GM19324 (cell line): ENCODE results near the gene ANKRD63.

ENCODE experiments used
- ATAC-seq: cut with Tn5 transposase; IDR thresholded peaks from one replicate; pipeline ENCODE4 v1.9.1; 2021; ENCODE audit warnings: mild to moderate bottlenecking, moderate library complexity; ENCODE audit not compliant: unreplicated experiment, low FRiP score

Gene ANKRD63

GRCh38 chr15:40296561-40297230 is 13.8 kb upstream of the ANKRD63 start:
- no peak for ATAC-seq

GRCh38 chr15:40295877-40296560 is 13.2 kb upstream of the ANKRD63 start:
- no peak for ATAC-seq

DNA sequence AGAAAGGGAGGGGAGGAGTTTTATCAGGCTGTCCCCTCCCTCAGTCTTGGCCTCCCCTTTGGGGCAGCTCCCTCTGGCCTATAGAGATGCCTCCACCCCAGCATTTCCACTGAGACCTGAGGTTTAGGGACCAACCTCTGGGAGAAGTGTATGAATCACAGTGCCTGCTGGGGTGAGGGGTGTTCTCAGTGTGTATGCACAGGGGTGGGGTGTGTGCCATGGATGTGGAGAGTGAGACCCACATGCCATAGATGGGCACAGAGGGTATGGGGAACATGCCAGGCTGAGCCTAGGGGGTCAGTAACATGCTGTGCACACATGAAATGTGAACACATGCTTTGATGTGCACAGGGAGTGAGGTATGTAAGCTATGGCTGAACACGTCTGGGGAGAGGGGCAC is 12.4 kb upstream of the ANKRD63 start:
- no peak for ATAC-seq

DNA sequence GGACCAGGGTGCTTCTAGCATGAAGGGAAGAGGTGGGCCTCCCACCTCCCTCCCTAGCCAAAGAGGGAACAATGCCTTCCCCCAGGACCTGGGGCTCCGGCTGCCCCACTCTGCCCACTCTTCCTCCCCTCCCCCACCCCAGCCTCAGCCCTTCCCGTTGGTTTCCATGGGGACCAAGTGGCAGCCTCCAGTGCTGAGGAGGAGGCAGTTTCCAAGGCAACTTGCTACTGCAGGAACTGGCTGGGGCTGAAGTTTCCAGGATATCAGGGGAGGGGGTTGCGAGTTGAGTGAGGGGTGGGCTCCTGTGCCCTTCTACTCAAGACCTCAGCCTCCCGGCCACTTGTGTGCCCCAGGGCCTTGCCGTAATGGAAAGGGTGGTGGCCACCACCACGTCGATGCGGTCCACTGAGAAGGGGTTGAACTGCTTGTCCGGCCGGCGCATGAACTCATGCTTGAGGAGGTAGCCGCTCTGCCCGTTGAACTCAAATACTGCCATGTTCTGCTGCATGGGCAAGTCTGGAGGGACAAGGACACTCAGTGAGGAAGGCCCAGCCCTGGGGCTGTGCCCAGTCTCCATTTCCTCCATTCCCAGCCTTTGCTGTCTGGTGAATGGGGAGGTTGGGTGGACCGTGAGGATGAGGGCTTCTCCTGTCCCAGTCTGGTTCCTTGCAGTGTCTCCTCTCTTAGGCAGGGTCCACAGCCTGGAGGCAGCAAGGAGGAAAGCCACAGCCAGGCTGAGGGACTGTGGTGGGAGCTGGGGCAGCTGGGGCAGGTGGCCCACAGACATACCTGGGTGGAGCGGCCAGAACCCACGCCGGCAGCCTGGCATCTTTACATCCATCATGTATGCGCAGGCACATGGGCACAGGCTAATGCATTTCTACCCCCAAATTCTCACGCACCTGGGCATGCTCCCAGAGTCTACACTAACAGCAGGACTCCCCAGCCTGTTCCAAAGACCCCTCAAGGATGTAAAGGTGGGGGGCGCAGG is 11.3 kb upstream of the ANKRD63 start:
- no peak for ATAC-seq

DNA sequence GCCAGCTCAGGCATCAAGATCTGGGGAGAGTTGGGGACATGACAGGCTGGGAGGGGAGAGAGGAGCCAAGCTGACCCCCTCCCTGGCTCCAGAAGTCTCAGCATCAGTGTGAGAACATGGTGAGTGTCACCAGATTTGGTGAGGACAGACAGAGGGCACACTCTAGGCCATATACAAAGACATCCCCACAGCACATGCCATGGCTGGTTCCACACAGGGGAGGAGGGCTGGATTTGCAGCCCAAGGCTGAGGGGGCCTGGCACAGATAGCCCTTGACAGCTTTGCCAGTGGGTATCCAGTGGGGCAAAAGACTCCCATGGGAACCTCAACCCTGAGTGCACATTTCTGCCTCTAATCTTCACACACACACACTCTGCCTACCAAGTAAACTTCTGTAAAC is 10.1 kb upstream of the ANKRD63 start:
- no peak for ATAC-seq

DNA sequence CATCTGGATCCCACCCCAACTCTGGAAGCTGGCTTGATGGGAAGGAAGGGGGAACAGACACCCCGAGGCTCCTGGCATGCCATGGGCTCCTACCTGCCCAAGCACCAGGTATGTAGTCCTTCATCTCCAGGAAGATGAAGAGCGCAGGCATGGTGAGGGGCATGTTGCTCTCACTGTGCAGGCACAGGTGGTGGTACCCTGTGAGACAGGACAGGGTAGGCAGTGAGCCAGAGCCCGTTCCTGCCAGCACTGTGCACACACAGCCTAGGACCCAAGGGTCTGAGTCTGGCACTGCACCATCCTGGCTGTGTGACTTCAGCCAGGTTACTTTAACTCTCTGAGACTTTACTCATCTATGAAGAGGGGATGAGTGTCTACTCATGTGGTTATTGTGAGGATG is 9.4 kb upstream of the ANKRD63 start:
- ATAC-seq = no peak

- ATAC-seq = no peak
Measured at GRCh38 chr15:40290918-40291574, 8.2 kb upstream of the ANKRD63 start.

DNA sequence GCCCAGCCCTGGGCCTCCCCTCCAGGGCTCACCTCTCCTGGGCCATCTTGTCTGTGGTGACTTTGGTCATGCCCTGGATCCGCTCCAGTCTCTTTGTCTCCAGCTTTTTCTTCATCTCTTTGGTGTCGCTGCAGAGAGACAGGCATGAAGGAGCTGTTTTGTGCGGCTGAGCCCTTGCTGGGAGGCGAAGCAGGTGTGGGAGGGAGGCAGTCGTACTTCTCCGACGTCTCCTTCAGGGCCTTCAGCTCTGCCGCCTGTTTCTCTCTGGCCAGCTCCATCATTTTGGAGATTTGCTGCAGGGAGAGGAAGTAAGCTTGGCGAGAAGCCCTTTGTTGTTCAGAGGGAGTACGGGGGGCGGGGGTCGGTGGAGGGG is 7.7 kb upstream of the ANKRD63 start:
- no peak for ATAC-seq

DNA sequence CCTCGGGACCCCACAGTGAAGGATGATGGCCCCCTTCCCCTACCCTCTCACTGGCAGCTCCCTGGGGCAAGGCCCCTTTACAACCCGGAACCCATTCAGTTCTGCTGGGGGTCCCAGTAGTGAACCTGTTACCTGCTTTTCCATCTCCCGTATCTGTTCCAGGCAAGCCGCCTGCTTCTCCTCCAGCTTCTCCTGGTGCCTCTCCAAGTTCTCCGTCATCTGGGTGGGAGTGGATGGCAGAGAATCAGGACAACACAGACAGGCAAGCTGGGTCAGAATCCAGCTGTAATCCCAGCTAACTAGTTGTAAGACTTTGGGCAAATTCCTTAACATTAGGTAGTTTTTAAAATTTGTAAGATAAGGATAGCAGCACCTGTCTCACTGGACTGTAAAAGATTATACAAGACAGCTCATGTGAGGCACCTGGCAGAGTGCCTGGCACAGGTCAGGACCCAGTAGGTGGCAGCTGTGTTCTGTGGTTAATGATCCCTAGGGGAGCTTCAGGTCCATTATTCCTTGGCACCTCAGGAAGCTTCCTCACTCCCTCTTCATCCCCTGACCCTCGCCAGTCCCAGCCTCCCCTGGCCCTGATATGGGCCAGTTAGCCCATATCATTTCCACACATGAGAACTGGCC is 6.4 kb upstream of the ANKRD63 start:
- ATAC-seq = no peak

- ATAC-seq = no peak
Measured at GRCh38 chr15:40287968-40288367, 5.1 kb upstream of the ANKRD63 start.

- no peak for ATAC-seq
Measured at GRCh38 chr15:40287505-40287904, 4.6 kb upstream of the ANKRD63 start.

DNA sequence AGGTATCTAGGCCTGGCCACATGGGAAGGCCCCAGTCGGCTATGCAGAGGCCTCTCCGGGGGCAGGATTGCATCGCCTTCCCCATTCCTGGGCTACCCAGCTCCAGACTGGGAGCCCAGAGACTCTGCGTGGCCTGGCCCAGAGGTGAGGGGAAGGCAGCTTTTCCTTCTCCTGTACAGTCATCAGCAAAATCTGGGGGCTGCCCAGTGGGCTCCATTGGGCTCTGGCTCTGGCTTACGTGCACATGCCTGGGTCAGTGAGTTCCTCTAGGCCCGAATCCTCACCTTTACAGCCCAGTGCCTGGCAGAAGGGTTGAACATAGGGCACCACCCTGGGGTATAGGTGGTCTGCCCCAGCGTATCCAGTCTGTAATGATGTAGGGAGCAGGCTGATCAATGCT is 3.9 kb upstream of the ANKRD63 start:
- ATAC-seq = no peak

GRCh38 chr15:40286061-40286532 is 3.2 kb upstream of the ANKRD63 start:
- ATAC-seq = no peak

DNA sequence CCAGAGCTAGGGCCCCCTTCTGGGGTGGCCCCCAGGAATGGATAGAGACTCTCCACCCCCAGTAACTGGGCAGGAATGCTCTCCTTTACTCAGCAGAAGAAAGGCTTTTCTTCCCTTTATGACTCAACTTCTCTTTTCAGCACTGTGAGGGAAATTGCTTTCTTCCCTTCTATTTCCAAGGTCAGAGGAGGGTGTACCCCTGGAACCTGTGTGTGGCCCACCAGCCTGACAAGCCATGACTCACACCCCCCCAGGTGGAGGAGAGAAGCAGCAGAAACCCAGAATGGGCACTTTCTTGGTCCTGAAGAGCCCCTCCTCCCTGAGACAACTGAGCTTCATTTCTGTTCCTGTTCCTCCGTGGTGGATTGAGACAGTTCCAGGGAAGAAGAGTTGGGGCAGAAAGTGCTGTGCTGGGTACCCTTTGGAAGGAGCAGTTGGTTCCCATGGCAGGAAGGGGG is 2.7 kb upstream of the ANKRD63 start:
- ATAC-seq = no peak

DNA sequence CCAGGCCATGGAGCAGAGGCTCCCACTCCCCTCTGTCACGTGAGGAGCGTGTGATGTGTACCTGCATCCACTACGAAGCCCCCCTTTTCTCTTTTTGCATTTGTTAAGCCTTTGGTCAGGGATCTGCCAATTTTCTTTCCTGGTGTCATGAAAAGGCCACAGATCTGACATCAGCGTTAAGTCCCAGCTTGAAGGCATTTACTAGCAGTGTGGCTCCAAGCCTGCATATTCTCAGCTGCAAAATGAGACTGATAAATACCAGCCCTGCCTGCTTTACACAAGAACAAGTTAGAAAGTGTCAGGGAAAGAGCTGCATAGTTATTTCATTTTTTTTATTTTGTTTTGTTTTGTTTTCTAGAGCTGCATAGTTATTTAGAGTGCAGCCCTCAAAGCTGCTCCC is 2.3 kb upstream of the ANKRD63 start:
- ATAC-seq = no peak

DNA sequence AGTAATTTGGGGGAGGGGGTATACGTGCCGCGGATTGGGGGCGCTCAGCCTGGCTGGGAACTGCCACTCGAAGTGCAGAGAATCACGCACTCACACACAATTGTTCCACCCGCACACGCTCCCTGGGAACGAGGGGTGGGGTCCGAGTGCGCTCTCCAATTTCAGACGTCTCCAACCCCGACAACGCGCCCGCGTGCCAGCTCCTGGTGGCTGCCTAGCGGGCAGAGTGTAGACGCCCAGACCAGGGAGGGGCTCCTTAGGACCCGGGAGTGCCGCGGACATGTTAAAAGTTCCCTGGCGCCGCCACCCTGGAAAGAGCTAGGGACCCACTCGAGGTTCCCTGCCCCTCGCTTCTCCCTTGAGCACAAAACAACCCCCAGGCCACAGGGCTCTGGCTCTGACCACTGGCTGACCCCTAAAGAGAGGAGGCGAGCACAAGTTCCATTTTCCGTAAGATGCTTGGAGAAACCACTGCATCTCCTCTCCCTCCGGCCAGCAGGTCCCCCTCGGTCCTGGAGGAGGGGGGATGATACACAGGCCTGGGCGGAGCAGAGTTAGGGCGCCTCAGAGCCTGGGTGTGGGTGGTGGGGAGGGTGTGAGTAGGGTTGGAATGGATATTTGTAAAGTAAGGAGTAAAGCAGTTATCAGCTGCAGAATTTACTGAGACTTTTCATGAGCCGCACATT is 894 bp upstream of the ANKRD63 start:
- no peak for ATAC-seq

DNA sequence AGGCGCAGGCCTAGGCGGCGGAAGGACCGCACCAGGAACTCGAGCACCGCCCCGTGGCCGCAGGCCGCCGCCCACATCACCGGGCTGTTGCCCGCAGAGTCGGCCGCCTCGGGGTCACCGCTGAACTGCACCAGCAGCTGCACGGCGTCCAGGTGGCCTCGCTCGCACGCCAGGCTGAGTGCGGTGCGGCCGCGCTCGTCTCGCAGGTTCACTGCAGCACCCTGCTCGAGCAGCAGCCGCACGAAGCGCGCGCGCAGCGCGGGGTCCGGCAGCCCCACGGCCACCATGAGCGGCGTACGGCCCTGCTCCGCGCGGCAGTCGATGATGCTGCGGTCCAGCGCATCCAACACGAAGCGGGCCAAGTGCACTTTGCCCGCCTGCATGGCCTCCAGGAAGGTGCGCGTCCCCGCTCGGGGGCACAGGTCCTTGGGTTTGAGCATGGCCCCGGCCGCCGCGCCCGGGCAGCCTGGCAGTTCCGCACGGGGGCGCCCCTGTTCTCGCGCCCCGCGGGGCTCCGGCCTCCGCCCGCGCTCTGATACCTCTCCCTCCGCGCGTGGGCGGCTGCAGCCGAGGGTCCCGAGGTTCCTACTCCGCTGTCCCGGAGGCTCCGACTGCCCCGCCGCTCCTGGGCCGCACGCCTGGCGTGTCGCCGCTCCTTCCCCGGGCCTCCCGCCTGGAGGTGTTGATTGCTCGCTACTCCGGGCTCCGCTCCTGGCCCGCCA is 556 bp downstream of the ANKRD63 start:
- no peak for ATAC-seq

DNA sequence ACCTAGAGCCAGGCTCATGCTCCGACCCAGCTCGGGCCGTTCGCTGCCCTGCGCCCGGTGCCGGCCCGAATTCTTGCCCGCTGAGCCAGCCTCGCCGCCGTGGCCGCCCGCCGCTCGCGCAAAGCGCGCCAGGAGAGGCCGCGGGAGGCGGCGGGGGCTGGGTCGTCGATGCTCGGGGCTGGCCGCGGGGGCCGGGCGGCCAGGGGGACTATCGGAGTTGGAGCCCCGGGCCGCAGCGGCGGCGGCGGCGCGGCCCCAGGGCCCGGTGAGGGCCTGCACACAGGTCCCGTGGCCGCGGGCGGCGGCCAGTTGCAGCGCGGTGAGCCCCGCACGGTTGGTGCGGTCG is 1.1 kb downstream of the ANKRD63 start:
- no peak for ATAC-seq
